HCT116 (cell line): ENCODE measurements around the gene RTKN2. TPM values are rescaled to one million over a fixed set of nuclear protein-coding genes. Genes with fewer than 3 reads are reported as not detected.

Experiments used
- ATAC-seq: fragments of 200-7000 bp; cut with Tn5 transposase; 2 replicates; pipeline ENCODE4 v1.9.1; 2020; ENCODE audit warnings: mild to moderate bottlenecking, moderate library complexity
- BruUV-seq: library from RNA; stranded (reverse); fragments of 400-500 nt; replicated peaks from 2 replicates; lab custom pipeline; 2021; lab: Mats Ljungman, UMichigan
- CTCF ChIA-PET: fragments of 300-600 bp; sonication (Branson Sonifier 250); formaldehyde crosslinking; loops from one replicate; lab custom pipeline; 2021; ENCODE audit warnings: antibody characterized with exemption; lab: Charles Lee
- POLR2A ChIA-PET: fragments of 300-600, 350-600 bp; sonication (Branson Sonifier 250); formaldehyde crosslinking; loops from one replicate; lab custom pipeline; 2021; ENCODE audit warnings: antibody characterized with exemption; lab: Charles Lee
- RAD21 ChIA-PET, 2 experiments: fragments of 300-600 bp; sonication (Branson Sonifier 250); formaldehyde crosslinking; loops; one replicate each; lab custom pipeline; 2023; ENCODE audit warnings: low total read pairs in 2 of 2; ENCODE audit not compliant: uncharacterized antibody in 2 of 2, unreplicated experiment in 2 of 2, low non-redundant PET in 1 of 2; lab: Charles Lee
- DNase-seq: peaks from one replicate; pipeline ENCODE4 v3.0.0-alpha.2; 2010; ENCODE audit warnings: low read depth, low spot score
- H2AFZ ChIP-seq: fragments of 200-600 bp; shearing (Covaris generic), sonication (generic); 2 replicates; pipeline ENCODE4 v1.6.1; 2017; ENCODE audit warnings: low read depth, mixed run types, mixed read lengths, antibody characterized with exemption, low read length; ENCODE audit not compliant: poor library complexity, severe bottlenecking
- H3K27ac ChIP-seq: 2 replicates; pipeline ENCODE4 v1.5.1; 2012; ENCODE audit warnings: low read depth, low read length
- H3K27me3 ChIP-seq: fragments of 200-600 bp; sonication (generic); 2 replicates; pipeline ENCODE4 v1.6.1; 2016; ENCODE audit warnings: mixed run types, low read length, mixed read lengths; ENCODE audit not compliant: insufficient read depth
- H3K36me3 ChIP-seq, 2 experiments: fragments of 200-500 bp in 1 of 2; fragments of 200-600 bp in 1 of 2; sonication (Bioruptor generic) in 1 of 2; sonication (generic) in 1 of 2; 2 replicates each; pipeline versions ENCODE4 v1.5.1 to v1.6.1; 2014 to 2016; ENCODE audit warnings: low read length in 2 of 2, inconsistent platforms in 1 of 2, mixed read lengths in 1 of 2, mixed run types in 1 of 2; ENCODE audit not compliant: insufficient read depth in 2 of 2, control insufficient read depth in 1 of 2
- H3K4me1 ChIP-seq, 2 experiments: fragments of 200-600 bp in 1 of 2; sonication (generic) in 1 of 2; 2 replicates each; pipeline versions ENCODE4 v1.5.1 to v1.6.1; 2012 to 2017; ENCODE audit warnings: low read length in 2 of 2, inconsistent platforms in 1 of 2, mild to moderate bottlenecking in 1 of 2, mixed read lengths in 1 of 2, mixed run types in 1 of 2, moderate library complexity in 1 of 2; ENCODE audit not compliant: insufficient read depth in 2 of 2, control insufficient read depth in 1 of 2
- H3K4me2 ChIP-seq: fragments of 200-600 bp; sonication (generic); 2 replicates; pipeline ENCODE4 v1.6.1; 2017; ENCODE audit warnings: mixed run types, low read length, mixed read lengths
- H3K4me3 ChIP-seq, 2 experiments: fragments of 200-600 bp in 1 of 2; sonication (generic) in 1 of 2; replicated peaks in 1 of 2; 2 replicates each; pipeline ENCODE4 v1.5.1; 2011 to 2016; ENCODE audit warnings: low read length in 2 of 2, control low read depth in 1 of 2, low read depth in 1 of 2, mild to moderate bottlenecking in 1 of 2, mixed read lengths in 1 of 2, mixed run types in 1 of 2
- H3K79me2 ChIP-seq: fragments of 200-600 bp; sonication (generic); 2 replicates; pipeline ENCODE4 v1.6.1; 2017; ENCODE audit warnings: mild to moderate bottlenecking, mixed run types, low read length, moderate library complexity, mixed read lengths; ENCODE audit not compliant: insufficient read depth
- H3K9ac ChIP-seq: fragments of 200-600 bp; sonication (generic); 2 replicates; pipeline ENCODE4 v1.6.1; 2016; ENCODE audit warnings: low read length, mixed read lengths
- H3K9me2 ChIP-seq: fragments of 200-600 bp; sonication (generic), shearing (Covaris generic); 2 replicates; pipeline ENCODE4 v1.6.1; 2017; ENCODE audit warnings: mixed run types, mild to moderate bottlenecking, moderate library complexity; ENCODE audit not compliant: insufficient read depth
- H3K9me3 ChIP-seq, 2 experiments: fragments of 200-500 bp in 1 of 2; fragments of 200-600 bp in 1 of 2; sonication (Bioruptor generic) in 1 of 2; sonication (generic) in 1 of 2; 2 replicates each; pipeline ENCODE4 v1.6.1; 2014 to 2017; ENCODE audit warnings: low read length in 2 of 2, mixed read lengths in 2 of 2, inconsistent platforms in 1 of 2, low read depth in 1 of 2, mild to moderate bottlenecking in 1 of 2, mixed run types in 1 of 2, moderate library complexity in 1 of 2; ENCODE audit not compliant: control insufficient read depth in 1 of 2, insufficient read depth in 1 of 2
- H4K20me1 ChIP-seq: fragments of 200-600 bp; sonication (generic), shearing (Covaris generic); 2 replicates; pipeline ENCODE4 v1.6.1; 2017; ENCODE audit warnings: mixed run types, mild to moderate bottlenecking, moderate library complexity; ENCODE audit not compliant: insufficient read depth
- CBX3 ChIP-seq: IDR thresholded peaks from 2 replicates; pipeline ENCODE4 v1.6.1; 2012; ENCODE audit warnings: low read depth
- CEBPB ChIP-seq: IDR thresholded peaks from 2 replicates; pipeline ENCODE4 v1.6.1; 2012; ENCODE audit warnings: low read depth
- EGR1 ChIP-seq: IDR thresholded peaks from 2 replicates; pipeline ENCODE4 v1.6.1; 2012; ENCODE audit warnings: low read depth
- ELF1 ChIP-seq: IDR thresholded peaks from 2 replicates; pipeline ENCODE4 v1.6.1; 2012; ENCODE audit warnings: low read depth, borderline replicate concordance
- FOSL1 ChIP-seq: IDR thresholded peaks from 2 replicates; pipeline ENCODE4 v1.6.1; 2012; ENCODE audit warnings: low read depth
- JUND ChIP-seq: IDR thresholded peaks from 2 replicates; pipeline ENCODE4 v1.6.1; 2012
- POLR2A ChIP-seq: IDR thresholded peaks from 2 replicates; pipeline ENCODE4 v1.7.0; 2011; ENCODE audit warnings: borderline replicate concordance; ENCODE audit not compliant: insufficient read depth, insufficient read length; ENCODE audit errors: extremely low read depth
- RAD21 ChIP-seq: IDR thresholded peaks from 2 replicates; pipeline ENCODE4 v1.6.1; 2012; ENCODE audit warnings: low read depth, mild to moderate bottlenecking
- REST ChIP-seq: IDR thresholded peaks from 2 replicates; pipeline ENCODE4 v1.6.1; 2012; ENCODE audit warnings: low read depth
- SIN3A ChIP-seq: IDR thresholded peaks from 2 replicates; pipeline ENCODE4 v1.6.1; 2012; ENCODE audit warnings: low read depth
- SRF ChIP-seq: IDR thresholded peaks from 2 replicates; pipeline ENCODE4 v1.6.1; 2012; ENCODE audit warnings: low read depth
- YY1 ChIP-seq: IDR thresholded peaks from 2 replicates; pipeline ENCODE4 v1.6.1; 2011; ENCODE audit warnings: low read length, low read depth, moderate library complexity, mild to moderate bottlenecking; ENCODE audit not compliant: insufficient replicate concordance; ENCODE audit errors: extremely low read depth
- ZBTB33 ChIP-seq: IDR thresholded peaks from 2 replicates; pipeline ENCODE4 v1.6.1; 2011; ENCODE audit warnings: mild to moderate bottlenecking, low read length, moderate library complexity; ENCODE audit not compliant: insufficient replicate concordance; ENCODE audit errors: extremely low read depth
- ZFX ChIP-seq: fragments of 450-650 bp; IDR thresholded peaks from 2 replicates; pipeline ENCODE4 v1.6.1; 2017
- ZNF274 ChIP-seq: fragments of 200-500 bp; sonication (Bioruptor generic); IDR thresholded peaks from 2 replicates; pipeline ENCODE4 v1.6.1; 2014; ENCODE audit warnings: mild to moderate bottlenecking, low read depth, low read length, inconsistent platforms
- intact Hi-C: fragments of 100-400 bp; cut with micrococcal nuclease; formaldehyde crosslinking; loops from 2 replicates; pipeline ENCODE4 v1.10.0; 2022
- total RNA-seq: library from RNA; stranded (reverse); gene quantifications from one replicate; pipeline ENCODE4 v1.2.1, GENCODE V29; 2021; ENCODE audit not compliant: unreplicated experiment

Gene RTKN2
- total RNA-seq, 1 experiment from 2014 or later: 7.9 TPM

GRCh38 chr10:62147425-62147824 is 121.2 kb downstream of the RTKN2 start:
- Histone ChIP-seq H4K20me1 (no peaks in the 10 kb centered on the region), H3K9ac (no peak overlapping the region), H3K4me2 (no peak overlapping the region), H3K36me3 (no peaks in the 10 kb centered on the region), H3K79me2 (no peaks in the 10 kb centered on the region), H3K9me3 (0 out of 4 replicates have a peak, but pooled peaks cover 0 to 5% of the 10 kb centered on the region in 2 experiments), H3K4me3 (no peak overlapping the region), H2AFZ (no peak overlapping the region), H3K4me1 (no peaks in the 10 kb centered on the region), H3K9me2 (no peaks in the 10 kb centered on the region), H3K27ac (no peak overlapping the region), H3K27me3 (no peaks in the 10 kb centered on the region)
- RAD21 ChIA-PET: no interaction called here
- ATAC-seq: no peak
- TF ChIP-seq REST (no peak), YY1 (no peak), ZBTB33 (no peak), SIN3A (no peak), ELF1 (no peak), ZNF274 (no peak), CBX3 (no peak), RAD21 (no peak), POLR2A (no peak), FOSL1 (no peak), EGR1 (no peak), JUND (no peak), ZFX (no peak), CEBPB (no peak), SRF (no peak)
- CTCF ChIA-PET: no interaction called here
- intact Hi-C loops: no loop called here
- POLR2A ChIA-PET: no interaction called here
- no peak for DNase-seq
- no TSS peak for BruUV-seq
